ENCODE results near the gene LY9.
"Not testable (repeated sequence)": the region's sequence is repeated elsewhere in the genome, so short reads cannot be mapped to it uniquely, and the experiment has no call there.

LY9 gene

DNA sequence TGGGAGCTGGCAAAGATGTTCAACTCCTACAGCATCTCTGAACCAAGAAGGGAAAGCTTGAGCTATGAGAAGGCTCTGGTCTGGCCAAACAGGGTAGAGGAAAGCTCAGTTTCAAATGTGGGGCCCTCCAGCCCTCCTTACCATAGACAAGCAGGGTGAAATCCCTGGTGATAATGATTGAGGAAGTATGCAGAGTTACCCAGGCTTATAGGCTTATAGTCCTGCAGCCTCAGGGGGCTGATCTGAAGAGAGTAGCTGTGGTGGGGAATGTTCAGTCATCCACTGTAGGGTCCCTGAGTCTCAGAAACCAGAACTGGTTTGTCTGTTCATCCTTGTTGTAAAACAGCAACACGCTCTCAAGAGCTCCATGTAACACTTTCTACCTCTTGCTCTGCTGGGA lies 19.8 kb upstream of the LY9 start:
- DNase-seq = no peak

DNA sequence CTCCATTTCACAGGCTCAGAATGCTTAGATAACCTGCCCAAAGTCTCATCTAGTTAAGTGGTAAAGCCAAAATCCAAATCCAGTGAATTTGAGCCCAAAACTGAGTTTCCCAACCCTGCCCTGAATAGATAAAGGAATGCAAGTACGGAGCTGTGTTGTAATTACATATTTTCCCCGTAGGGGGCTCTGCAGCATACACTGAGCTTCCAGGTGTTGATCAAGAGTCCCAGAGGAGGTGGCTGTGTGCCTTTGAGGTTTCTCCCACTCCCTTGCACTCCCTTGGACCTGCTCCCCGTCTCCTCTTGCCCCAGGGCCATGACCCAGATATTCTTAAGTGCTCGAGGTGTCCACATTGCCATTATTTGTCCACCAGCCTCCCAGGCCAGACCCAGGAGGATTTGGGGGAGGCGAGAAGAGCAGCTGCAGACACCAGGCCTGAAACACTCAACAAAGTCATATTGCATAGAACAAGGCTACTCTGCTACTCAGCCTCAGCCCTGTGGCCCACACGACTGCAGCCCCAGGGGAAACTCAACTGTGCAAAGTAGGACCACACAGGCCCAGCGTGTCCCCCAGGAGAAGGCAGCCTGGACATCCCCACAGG lies 18.4 kb upstream of the LY9 start:
- DNase-seq = no peak

DNA sequence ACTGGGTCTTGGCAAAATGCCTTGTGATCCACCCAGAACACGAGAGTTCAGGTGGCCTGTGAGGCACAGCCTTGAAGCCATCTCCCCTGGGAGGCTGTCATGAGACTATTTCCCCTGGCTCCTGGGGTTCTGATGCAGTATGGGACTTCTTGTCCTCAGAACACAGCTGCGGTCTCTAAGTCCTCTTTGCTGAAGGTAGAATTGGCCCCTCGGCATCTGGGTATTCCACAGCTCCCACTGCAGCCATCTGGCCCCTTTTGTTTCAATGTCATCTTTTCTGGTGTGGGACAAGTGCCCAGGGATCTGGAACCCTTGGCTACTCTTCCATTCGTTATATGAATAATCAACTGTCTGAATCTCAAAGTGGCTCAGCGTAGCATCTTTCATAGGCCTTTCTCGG lies 17.0 kb upstream of the LY9 start:
- no peak for DNase-seq

DNA sequence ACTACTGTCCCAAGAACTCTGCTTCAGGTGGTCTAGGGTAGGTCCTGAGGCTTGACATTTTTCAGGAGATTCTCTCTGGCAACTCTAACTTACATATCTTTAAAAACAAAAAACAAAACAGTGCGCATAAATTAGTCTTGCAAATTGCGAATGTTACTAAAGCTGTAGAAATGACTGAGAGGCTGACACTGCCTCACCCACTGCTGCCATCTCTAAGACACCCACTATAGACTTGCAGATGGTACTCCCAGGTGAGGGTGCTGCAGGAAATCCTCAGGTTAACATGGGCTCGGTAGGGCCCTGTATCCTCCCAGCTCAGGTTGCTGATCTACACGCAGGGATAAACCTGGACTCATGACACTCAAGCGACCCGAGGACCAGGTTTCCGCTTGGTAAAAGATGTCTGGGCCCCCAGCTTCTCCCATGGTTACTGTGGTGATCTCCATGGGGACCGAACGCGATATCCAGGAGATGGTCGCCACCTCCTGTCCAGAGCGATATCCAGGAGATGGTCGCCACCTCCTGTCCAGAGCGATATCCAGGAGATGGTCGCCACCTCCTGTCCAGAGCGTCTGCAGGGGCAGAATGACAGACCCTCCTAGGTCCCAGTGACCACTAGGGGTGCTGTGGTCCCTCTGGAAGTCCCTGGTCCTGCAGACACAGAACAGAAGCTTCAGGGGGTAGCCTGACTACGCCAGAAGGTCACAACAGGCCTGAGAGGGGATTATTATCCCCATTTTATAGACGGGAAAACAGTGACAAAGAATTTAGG lies 16.2 kb upstream of the LY9 start:
- no peak for DNase-seq

DNA sequence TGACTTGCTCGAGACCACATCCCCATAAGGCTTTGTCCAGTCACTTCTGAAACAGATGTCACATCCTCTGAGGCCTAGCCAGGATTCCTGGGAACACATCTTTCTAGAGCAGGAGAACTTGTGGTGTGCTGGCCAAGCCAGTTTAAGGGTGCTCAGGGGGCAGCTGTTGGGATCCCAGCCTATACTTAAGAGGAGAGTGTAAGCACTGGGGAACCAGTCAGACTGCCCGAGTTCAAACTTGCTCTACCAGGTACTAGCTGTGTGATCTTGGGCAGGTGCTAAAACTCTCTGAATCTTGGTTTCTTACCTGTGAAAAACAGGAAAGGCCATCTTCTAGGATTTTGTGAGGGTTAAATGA lies 15.6 kb upstream of the LY9 start:
- DNase-seq = no peak

DNA sequence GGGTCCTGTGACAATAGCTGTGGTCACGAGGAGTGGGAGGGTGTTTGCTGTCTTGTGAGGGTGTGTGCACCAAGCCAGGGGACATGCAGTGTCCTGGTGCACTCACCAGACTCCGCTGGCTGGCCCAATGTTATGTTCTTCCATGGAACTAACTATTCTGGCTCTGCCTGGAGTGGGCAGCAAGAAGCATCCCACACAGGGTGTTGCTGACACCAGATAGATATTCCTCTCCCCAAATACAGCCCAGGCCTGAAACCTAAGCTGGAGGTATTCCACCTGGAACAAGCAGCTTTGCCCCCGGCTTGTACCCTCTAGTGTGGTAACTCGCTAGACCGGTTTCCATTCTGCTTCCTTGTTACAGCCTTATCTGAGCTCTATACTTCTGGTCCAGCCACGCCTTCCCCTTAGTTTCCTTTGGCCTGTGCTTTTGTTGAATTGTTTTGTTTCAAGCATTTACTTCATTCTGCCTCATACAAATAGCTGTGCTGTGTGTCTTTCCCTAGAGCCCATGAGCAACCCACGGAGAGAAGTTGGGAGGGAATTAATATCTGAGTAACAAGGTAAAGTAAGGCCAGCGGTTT lies 14.7 kb upstream of the LY9 start:
- no peak for DNase-seq

DNA sequence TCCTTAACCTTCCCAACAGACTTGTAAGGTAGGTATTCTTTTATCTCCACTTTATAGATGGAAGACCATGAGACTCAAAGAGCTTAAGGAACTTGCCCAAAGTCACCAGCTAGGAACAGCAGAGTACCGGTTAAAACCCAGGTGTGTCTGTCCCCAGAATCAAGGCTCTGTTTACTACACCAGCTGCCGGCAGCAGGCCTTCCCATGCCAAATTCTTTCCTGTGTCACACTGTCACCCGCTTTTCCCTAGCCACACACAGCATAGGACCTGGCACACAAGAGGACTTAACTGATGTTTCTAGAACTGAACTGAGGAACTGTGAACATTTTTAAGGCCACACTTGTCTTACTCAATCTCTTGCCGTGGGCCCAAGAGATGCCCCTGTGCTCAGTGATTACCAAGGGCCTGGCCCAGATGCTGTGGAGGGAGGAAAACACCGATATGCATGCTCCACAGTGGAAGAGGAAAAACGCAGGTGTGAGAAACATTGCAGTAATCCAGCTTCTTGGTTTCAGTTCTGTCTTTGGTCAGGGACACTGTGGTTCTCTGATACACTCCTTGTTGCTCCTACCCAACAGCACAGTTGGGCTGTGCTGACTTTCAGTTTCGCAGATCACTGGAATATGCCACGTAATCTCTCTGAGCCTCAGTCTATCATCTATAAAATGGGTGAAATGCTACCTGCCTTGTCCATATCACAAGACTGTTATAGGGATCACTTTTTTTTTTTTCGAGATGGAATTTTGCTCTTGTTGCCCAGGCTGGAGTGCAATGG lies 13.9 kb upstream of the LY9 start:
- no peak for DNase-seq

DNA sequence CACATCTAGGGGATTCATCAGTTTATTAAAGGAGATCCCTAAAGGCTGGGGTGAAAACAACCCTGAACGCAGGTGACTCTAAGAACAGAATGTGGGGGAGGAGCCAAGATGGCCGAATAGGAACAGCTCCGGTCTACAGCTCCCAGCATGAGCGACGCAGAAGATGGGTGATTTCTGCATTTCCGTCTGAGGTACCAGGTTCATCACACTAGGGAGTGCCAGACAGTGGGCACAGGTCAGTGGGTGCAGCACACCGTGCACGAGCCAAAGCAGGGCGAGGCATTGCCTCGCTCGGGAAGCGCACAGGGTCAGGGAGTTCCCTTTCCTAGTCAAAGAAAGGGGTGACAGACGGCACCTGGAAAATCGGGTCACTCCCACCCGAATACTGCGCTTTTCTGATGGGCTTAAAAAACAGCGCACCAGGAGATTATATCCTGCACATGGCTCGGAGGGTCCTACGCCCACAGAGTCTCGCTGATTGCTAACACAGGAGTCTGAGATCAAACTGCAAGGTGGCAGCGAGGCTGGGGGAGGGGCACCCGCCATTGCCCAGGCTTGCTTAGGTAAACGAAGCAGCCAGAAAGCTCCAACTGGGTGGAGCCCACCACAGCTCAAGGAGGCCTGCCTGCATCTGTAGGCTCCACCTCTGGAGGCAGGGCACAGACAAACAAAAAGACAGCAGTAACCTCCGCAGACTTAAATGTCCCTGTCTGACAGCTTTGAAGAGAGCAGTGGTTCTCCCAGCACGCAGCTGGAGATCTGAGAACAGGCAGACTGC lies 12.8 kb upstream of the LY9 start:
- DNase-seq = not testable (repeated sequence)

DNA sequence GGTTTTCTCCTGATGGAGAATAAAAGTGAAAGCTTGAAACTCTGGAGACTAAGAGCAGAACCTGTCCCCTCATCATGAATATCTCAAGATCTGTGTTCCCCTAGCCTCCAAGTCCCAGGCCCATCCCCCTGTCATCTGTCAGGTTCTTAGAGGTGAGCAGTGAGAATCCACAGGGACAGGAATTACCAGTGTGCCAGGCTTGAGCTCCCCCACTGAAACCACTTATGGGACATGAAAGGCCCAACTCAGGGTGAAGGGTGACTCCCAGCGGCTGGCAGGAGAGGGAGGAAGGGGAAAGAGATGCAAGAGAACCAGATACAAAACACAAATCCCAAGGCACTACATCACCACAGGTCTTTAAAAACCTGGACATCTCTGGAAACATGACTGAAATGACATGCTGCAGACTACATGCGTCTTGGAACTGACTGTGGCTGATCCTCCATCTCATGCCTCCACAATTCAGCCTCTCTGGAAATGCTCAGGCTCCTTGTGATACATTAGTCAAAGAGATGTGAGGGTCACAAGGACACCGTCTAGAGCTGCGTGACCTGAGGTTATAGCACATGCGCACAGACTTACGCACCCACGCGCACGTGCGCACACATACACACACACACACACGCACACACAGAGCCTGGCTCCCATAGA lies 6.8 kb upstream of the LY9 start:
- no peak for DNase-seq

DNA sequence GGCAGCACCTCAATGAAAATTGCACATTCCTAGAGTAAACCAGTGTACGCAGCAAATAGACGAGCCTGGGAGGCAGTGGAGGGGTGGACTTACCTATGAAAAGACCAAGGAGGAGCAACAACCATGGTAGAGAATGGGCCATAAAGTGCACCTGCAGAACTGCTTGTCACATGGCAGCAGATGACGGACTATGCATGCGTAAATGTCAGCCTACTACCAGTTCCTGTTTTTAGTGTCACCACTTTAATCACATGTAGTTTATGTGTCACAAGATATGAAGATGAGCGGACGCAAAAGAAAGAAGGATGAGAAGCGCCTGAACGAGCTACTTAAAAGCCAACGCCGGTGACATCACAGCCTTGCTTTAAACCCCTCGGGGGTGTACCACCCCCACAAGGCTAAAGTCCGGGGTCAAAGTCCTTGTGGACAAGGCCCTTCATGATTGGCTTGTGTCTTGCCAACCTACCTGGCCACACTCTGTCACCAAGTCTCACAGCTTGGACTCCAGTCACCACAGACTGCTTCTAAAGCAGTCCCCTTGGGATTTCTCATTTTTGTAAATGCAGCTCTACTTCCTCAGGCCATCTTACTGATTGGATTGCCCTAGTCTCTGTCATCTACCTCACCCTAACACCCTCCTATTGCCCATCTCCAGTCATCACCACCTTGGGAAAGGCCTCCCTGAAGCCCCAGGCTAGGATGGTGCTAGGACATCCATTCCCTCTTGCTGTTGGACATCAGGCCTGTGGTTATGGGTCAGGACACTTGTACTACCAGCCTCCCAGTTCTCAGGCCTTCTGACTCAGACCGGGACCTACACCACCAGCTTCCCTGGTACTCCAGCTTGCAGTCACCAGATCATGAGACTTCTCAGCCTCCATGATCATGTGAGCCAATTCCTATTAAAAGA lies 6.0 kb upstream of the LY9 start:
- DNase-seq = no peak

DNA sequence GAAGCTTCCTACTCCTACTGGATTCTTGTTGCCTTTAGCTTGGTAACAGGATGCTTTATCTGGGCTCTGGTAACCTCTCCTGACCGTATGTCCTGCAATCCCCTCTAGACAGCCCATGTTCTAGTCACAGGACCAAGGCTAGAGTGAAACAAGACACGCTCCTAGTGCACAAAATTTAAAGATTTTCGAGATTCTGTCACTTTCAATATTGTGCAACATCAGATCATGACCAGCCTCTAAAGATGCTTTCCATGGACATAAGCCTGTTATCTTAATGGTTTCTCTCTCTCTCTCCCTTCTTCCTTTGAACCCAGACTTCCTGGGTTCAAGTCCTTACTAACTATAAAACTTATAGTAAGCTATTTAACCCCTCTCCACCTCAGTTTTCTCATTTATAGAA lies 1.6 kb upstream of the LY9 start:
- DNase-seq = no peak

DNA sequence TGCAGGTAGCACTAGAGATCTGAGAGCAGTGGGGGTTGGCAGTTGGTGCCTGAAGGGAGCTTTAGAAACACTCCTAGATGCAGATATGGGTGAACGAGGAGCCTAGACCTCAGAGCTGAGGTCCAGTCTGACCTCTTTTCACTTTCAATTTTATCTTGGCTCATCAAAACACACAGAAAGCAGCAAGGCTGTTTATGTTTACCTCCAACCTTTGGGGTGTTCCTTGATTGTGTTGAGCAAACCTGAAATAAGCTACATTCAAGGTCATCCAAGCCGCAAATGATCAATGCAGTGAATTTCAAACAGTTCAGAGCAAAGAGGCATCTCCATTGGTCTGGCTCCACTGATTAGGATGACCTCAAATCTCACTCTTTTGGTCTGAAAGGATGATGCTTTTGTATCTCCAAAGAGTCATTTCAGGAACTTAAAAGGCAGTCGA lies 1.3 kb downstream of the LY9 start:
- DNase-seq = no peak

DNA sequence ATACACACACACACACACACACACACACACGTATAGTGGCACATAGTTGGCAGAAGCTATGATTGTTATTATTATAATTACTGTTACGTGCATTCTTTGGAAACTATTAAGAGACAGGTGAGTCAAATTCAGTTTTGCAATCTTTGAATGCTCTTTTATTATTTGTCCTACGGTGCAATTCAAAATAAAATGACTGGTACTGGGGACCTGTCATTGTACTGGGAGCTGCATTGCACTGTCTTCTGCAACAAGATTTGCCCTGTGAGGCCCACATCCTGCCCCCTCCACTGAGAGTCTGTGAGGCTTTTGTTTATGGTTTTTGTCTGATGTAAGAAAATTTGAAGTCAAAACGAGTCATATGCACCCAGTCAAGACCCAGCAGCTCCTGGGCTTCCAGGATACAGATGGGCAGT lies 1.9 kb downstream of the LY9 start:
- DNase-seq = no peak

DNA sequence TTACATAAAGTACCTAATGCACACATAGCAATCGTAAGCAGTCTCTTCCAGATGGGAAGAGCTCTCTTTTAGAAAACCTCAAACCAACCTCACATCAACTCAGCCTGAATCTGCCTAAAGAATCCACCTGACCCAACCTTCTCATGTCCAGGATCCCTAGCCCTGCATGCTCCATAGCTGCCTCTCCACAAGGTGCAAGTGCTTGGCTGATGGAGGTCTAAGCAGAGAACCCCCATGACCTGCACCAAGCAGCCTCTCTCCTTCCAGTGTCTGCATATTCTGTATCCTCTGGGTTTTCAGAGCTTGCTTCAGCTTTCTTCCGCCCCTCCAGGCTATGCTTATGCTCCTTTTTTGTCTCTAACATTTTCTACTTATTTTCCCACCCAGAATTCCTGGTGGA lies 2.5 kb downstream of the LY9 start:
- no peak for DNase-seq

DNA sequence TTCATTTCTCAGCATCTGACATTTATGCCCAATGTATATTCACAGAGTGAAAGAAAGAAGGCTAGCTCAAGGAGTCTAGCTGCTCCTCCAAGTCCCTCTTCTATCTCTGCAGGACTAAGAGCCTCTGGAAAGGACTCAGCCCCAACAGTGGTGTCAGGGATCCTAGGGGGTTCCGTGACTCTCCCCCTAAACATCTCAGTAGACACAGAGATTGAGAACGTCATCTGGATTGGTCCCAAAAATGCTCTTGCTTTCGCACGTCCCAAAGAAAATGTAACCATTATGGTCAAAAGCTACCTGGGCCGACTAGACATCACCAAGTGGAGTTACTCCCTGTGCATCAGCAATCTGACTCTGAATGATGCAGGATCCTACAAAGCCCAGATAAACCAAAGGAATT lies 3.7 kb downstream of the LY9 start:
- no peak for DNase-seq

DNA sequence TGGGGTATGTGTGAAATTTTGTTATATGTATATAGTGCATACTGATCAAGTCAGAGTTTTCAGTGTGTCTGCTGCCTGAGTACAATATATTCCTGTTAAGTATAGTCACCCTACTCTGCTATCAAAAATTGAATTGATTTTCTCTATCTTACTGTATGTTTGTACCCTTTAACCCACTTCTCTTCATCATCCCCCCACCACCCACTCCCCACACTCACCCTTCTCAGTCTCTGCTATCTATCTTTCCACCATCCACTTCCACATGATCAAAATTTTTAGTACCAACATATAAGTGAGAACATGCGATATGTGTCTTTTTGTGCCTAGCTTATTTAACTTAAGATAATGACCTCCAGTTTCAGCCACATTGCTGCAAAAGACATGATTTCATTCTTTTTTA lies 4.2 kb downstream of the LY9 start:
- no peak for DNase-seq

DNA sequence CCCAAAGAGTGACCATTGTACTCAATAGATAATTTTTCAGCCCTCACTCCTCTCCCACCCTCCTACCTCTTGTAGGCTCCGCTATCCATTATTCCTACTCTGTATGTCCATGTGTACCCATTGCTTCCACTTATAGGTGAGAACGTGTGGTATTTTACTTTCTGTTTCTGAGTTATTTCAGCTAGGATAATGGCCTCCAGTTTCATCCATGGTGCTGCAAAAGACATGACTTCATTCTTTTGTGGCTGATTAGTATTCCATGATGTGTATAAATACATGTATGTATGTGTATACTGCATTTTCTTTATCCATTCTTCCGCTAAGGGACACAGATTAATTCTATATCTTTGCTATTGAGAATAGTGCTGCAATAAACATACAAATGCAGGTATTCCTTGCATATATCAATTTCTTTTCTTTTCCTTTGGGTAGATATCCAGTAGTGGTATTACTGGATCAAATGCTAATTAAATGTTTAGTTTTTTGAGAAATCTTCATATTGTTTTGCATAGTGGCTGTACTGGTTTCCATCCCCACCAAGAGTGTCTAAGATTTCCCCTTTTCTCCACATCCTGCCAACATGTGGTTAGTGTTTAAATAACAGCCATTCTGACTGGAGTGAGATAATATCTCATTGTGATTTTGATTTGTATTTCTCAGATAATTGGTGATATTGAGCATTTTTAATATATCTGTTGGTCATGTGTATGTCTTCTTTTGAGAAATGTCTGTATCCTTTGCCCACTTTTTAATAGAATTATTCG lies 4.9 kb downstream of the LY9 start:
- no peak for DNase-seq

DNA sequence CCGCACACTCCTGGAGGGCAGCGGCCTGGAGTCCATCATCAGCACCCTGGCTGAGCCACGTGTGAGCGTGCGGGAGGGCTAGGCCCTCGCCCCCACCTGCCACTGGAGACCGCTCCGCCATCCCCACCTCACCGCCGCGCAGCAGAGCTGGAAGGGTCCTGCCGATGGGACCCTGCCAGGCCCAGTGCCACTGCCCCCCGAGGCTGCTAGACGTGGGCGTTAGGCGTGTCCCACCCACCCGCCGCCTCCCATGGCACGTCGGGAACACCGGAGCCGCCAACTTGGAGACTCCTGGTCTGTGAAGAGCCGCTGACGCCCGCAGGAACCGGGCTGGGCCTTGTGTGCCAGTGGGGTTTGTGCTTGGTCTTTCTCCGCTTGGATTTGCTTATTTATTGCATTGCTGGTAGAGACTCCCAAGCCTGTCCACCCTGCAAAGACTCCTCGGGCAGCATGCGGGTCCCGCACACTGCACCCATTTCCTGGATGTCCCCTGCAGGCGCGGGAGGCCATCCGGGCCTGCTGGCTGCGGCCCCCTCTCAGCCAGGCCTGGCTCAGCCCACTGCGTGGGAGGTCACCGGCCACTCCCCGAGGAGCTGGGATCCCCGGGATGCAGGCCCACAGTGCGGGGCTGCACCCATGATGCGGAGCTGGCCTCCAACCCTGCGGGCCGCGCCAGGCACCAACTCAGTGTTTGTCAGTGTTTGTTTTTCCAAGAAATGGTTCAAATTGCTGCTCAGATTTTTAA lies 6.0 kb downstream of the LY9 start:
- no peak for DNase-seq

DNA sequence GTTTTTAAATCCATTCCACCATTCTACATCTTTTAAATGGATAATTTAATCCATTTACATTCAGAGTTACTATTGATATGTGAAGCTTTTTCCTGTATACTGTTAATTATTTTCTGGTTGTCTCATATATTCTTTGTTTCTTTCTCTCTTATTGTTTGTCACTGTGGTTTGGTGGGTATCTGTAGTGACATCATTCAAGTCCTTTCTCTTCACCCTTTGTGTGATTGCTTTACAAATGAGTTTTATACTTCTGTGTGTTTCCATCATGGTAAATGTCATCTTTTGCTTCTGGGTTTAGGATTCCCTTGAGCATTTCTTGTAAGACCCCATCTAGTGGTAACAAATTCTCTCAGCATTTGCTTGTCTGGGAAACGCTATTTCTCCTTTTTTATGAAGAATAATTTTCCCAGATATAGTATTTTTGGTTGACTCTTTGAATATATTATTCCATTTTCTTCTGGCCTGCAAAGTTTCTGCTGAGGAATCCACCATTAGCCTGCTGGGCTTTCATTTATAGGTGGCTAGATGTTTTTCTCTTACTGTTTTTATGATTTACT lies 10.2 kb downstream of the LY9 start:
- DNase-seq = no peak

DNA sequence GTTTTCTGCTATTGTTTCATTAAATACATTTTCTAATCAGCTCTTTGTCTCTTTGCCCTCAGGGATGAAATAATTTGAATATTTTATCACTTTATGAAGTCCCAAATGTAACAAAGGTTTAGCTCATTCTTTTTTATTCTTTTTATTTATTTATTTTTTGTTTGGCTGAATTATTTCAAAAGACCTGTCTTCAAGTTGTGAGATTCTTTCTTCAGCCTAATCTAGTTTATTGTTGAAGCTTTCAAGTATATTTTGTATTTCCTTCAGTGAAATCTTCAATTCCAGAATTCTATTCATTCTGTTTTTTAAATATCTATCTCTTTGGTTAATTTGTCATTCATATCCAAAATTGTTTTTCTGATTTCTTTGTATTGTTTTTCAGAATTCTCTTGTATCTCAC lies 10.8 kb downstream of the LY9 start:
- DNase-seq = no peak
